Left lobe of liver (tissue), 2 donors: Measurements from ENCODE around the gene OSBPL3. TPM values are rescaled to one million over a fixed set of nuclear protein-coding genes. Genes with fewer than 3 reads are reported as not detected.

ENCODE experiments used
- ATAC-seq: fragments of 200-7000 bp; cut with Tn5 transposase; one replicate; pipeline ENCODE4 v1.9.1; 2020; ENCODE audit warnings: mild to moderate bottlenecking, moderate library complexity
- DNase-seq: peaks from one replicate; pipeline ENCODE4 v3.0.0-alpha.2; 2020; ENCODE audit warnings: low spot score
- total RNA-seq: library from RNA; stranded (reverse); gene quantifications from one replicate; pipeline ENCODE4 v1.2.1, GENCODE V29; 2021
- donor health status: DM: no; HTN: no; CAD: no; lungs with moderate emphysema.
- donor health status: DM: no; HTN: yes; CAD: no.

Gene OSBPL3
- total RNA-seq, 1 donor from 2014 or later = 0.58 TPM

DNA sequence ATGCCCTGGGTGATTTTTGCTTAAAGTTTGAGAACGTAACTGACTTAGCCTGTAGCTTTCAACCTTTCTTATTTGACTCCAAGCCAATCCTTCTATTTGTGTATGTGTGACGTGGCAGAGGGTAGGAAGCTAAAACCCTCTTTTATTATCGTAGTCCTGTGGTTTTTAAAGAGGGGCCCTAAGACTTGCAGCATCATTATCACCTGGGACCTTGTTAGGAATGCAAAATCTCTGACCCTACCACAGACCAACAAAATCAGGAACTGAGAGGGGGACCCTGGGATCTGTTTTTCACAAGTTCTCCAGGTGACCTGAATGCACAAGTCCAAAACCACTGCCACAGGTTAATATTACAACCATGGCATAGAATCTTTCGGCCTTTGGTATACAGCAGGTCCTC is 80.1 kb downstream of the OSBPL3 start:
- no peak for ATAC-seq
- no peak for DNase-seq

DNA sequence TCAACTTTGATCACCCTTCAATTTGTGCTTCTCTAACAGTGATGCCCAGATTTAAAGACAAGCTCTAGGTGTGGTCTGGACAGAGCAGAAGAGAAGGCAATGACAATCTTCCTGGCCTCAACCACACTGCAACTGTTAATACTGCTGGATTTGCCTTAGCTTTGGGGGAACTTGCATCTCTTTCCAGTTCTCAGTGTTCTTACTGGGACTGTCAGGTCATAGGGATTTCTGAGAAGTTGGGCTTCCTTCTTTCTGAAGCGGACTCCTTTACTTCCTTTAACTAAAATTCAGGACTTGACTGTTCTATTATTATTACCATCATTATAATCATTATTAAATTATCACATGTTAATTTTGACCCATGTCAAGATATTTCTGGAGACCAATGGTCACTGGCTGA is 80.8 kb downstream of the OSBPL3 start:
- no peak for ATAC-seq

DNA sequence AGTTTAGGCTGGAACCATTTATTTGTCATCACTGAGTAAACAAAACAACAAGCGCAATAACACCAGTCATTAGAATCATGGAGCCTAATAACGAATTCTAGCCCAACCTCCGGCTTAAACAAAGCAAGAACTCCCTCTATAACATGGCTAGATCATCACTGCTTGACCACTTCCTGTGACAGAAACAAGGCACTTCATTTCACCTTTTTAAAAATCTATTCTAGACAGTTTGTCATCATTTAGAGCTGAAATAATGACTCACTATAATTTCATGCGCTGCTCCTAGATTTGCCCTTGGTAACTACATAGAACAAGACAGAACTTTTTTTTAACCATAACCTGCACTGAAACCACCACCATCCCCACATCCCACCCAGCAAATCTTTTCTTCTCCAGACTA is 81.3 kb downstream of the OSBPL3 start:
- ATAC-seq = no peak
- DNase-seq = no peak

More for the DNA sequence above, 80.8 kb downstream of the OSBPL3 start:
- DNase-seq = no peak

DNA sequence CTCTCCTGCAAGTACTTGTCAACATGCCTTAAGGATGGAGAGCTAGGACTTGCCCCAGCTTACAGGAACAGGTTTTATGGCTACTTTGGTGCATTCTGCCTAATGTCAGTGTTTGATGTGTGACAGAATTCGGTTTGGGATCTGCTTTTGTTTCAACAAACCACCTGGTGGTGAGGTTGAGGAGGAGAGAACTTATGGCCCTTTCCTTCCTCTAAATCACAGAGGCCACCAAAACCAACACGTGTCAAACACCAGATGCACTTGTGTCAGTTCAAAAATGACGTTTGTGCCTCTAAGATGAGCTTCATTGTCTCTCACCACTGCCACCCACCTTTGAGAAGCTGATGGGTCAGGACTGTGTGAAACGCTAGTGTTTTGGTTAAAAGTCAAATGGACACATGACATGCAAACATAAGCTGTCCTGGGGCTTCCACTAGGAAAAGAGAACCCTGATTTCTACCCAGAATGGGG is 83.9 kb downstream of the OSBPL3 start:
- ATAC-seq = no peak
- DNase-seq = no peak

DNA sequence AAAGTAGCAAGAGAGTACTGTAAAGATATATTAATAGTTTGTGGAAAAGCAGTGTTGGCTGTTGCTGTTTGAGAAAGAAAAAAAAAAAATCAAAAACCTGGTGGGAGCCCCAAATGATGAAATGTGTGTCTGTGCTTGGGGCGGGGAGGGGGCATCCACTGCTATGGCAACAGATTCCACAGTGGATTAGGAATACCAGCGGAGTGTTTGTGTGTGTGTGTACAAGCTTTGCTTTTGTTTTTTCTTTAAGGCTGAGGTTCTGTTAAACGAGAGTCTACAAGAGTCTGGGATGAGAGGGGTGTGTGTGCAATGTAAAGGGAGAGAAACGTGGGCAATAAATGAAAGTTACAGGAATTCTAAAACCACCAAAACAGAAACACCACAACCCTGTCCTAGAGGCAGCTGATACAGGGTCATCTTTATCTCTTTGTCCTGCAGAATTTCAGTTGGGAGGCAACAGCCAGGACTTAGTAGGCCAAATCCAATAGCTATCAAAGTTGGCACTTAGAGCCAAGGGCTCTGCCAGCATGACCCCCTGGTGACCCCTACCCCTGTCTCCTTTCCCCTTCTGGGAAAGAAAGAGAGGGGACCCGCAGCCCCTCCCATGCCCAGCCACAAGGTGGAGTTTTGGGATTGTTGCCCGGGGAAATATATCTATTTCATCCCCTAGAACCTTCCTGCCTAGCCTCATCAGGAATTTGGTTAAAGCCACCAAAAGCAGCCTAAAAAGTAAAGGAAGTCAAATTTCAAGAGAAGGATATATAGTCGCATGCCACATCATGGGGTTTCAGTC is 85.4 kb downstream of the OSBPL3 start:
- DNase-seq (no peak), ATAC-seq (peak; percentile 45)

DNA sequence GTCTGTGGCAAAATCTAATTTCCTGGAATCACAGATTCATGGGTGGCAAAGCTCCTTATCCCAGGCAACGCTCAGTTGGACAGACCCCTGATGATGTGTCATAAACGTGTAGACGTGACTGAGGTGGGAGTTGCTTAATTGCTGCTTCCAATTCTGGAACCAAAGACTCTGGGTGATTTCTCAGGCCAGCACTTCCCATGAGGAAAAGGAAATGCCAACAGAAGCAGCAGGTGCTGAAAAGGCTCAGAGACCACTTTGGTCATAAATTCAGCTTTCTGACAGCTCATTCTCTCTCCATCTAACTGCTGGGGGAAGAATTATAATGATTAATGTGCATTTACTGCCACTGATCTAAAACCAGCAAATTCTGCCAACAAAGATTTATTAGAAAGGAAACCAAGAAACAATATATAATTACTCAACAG is 88.7 kb downstream of the OSBPL3 start:
- DNase-seq (no peak), ATAC-seq (no peak)

DNA sequence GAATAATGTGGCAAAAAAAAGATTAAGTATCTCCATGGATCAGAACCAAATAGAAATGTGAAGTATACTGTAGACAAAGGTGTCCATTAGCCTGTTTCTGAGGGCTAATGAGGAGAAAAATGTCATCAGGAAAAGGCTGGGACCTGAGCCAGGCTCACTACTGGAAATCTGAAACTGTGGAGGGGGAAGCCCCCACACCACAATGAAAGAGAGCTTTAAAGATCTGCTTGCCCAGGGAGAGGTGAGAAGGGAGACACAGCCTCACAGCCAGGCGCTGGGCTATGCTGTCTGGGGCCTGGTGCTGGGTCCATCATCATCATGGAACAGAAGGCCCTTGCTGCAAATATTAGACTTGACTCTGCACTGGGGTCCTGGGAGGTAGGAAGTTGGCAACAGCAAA is 90.4 kb downstream of the OSBPL3 start:
- DNase-seq (no peak), ATAC-seq (no peak)

DNA sequence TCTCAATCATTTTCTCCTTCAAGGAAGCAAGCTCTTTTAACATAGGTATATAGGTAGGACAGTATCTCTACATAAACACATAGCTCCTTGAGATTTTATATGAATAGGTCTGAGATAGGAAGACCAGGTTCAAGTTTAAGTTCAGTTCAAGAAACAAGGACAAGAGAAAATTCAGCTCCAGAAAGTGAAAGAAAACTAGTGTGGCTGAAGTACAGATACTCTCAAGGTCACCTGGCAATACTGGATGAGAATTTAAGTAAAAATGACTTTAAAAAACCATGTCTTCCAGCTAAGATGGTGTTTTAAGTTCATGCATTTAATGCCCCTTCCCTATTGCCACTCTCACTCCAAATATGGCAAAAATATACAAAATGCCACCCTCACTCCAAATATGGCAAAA is 91.3 kb downstream of the OSBPL3 start:
- no peak for ATAC-seq
- DNase-seq = no peak

DNA sequence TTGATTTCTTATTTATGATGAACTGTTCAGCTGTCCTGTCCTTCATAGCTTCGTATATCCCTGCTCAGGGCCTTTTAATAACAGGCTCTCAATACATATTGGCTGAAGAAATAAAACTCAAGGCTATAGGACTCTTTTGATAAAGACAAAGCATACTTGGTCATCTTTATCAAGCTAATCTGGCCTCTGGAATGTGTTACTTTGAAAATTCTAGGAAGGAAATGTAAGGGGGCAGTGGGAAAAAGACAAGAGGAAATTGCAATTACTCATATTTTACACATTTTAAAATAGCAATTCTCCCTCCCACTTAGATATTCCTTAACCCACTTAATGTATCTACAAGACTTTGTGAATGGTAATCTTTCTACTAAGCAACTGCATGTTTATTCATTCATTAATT is 94.3 kb downstream of the OSBPL3 start:
- no peak for DNase-seq
- ATAC-seq = no peak

DNA sequence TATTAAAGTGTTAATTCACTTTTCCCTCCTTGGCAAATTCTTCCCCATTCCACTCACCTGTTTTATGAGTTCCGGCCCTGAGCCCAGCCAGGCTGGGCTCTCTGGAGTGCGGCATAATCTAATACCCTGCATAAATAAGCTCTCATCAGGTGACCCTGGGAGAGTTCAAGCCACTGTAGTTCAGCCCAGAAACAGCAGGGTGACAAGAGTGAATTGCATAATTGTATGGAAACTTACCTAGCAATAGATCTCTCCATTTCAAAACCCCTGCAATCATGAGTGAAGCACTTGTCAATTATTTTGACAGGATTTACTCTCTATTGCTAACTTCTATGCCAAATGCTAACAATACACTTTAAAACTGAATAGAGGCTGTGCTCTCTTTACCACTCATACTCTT is 94.7 kb downstream of the OSBPL3 start:
- ATAC-seq (peak; percentile 44), DNase-seq (no peak)

DNA sequence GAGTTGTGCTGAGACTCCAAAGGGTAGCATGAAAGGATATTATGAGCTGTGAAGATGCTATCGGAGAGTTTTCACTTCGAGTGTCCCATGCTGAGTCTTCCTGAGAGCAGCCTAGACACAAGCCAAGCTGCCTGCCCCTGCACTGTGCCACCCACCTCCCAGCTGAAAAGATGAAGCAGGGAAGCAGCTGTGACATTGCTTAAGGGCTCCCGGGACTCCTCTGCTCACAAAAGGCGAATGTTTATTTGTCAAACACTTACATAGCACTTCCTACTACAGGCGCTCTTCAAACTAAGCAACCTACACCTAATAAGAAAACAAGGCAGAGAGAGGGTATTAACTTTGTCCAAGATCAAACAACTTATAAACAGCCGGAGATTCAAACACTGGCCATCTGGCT is 95.6 kb downstream of the OSBPL3 start:
- ATAC-seq (no peak), DNase-seq (no peak)

DNA sequence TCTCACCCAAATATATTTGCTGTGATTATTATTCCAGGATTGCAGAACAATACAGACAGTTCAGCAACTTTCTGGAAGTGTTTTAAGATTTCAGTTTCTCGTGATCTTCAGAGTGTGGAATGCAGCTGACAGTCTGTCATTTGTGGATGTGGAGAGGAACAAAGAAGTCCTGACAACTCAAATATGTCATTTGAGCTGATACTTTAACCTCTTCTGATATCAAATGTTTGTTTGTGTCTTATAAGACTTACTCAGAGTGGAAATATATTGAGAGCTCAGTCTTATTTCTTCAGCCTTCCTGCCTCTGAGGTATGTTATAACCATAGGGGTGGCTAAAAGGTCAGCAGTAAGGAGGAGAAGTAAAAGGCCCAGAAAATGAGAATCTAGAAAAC is 96.4 kb downstream of the OSBPL3 start:
- no peak for ATAC-seq

DNA sequence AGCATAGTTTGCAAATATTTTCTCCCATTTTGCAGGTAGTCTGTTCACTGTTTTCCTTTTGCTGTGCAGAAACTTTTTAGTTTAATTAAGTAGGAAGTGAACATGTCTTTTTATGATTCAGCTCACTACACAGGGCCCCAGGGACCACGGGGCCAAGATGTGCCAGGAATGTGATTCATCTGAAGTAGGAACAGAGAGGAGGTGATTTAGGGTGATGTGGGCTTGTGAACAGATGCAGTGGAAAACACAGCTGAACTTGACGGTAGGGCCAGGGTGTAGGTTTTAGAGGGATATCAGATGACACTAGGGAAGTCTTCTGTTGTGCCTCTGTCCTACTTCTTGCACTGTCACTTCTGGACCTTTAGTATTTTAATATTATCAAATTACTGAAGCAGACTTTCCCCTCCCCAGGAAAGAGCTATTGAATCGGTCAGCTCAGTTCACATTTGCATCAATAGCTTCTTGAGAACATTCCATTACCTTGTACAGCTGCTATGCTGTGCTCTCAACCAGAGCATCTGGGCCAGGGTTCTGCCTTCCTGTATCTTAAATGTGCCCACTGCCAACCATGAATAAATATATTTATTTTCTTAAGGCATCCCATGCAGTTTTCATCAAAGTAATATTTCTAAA is 96.9 kb downstream of the OSBPL3 start:
- DNase-seq = no peak
- ATAC-seq = no peak

More for the DNA sequence above, 96.4 kb downstream of the OSBPL3 start:
- DNase-seq = no peak

DNA sequence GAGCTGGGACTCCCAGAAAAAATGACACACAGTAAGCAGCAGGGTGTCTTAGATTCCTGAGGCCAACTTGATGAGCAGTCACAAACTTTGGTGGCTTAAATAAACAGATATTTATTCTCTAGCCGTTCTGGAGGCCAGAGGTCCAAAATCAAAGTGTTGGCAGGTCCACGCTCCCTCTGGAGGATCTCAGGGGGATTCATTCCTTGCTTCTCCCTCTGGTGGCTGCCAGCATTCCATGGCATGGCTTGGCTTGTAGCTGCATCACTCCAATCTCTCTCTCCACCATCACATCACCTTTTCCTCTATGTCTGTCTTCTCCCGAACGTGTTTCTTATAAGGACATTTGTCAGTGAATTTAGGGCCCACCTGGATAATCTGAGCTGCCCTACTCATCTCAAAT is 98.4 kb downstream of the OSBPL3 start:
- DNase-seq = no peak

DNA sequence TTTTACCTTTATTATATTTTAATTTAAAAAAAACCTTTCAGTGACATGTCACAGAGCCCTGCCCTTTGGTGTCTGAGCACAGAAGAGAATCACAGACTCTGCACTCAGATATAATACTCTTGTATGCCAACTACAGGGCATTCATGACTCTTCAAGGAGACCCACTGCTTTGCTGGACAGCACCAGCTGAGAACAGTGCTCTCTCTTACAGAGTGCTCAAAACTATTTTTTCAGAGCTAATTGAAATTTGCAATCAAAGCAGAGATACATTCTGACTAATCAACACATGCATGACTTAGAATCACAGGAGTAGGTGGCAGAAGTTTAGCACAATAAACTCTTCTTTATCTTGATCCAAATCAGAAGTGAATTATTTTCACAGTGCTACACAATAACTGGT is 99.1 kb downstream of the OSBPL3 start:
- no peak for DNase-seq
- ATAC-seq = no peak

More for the DNA sequence above, 98.4 kb downstream of the OSBPL3 start:
- ATAC-seq = no peak

DNA sequence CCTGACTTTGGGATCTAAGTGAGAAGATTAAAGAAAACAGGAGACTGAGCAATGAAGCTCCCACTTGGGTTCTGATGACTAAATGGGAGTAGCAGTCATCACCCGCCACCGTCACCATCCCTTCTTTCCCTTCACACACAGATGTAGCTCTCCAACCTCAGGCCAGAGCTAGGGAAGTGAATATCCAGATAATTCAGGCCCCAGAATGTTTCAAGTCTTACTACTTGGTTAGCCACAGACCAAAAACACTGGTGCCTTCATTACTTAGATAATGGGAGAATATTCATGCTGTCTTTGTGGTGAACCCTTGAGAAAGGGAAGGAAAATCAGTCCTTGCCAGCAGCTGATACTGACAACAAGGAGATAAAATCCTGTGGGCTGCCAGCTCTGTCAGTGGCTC is 100.7 kb downstream of the OSBPL3 start:
- ATAC-seq = no peak
- no peak for DNase-seq

DNA sequence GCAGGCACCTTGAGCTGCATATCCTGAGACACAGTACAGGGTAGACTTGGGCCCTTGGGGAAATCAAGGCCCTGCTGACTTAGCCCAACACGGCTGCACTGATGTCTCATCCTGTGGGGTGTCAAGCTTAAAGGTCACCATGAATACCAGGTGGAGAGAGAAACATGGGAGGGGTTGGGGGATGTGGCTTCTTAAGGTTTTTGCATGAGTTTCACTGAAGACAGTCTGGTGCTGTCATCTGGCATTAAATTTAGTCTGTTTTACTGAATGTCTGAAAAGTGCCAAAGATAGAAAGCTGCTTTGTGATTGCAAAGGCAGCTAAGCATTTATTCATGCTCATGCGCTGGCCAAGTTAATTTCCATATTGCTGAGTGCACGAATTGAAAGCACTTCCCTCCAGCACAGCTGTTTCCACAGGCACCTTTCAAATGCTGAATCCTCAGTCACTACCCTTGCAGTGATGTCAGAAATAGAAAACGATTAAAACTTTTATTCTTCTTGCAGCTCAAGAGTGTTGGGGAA is 102.1 kb downstream of the OSBPL3 start:
- DNase-seq = no peak
- no peak for ATAC-seq

DNA sequence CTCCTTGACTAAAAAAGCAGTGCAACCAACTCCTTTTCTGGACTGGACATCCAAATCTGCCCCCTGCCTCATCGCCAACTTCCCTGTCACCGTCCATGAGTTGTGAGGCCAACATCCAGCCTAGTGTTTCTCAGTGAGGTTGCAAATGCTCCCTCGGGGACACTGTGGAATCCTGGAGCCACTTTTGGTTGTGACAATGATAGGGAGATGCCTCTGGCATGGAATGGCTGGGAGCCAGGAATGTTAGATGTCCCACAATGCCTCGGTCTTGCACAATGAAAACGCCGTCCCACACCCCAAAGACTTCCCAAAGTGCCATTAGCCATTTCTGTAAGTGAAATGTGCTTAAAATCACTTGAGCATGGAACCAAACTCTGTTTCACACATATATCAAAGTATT is 105.2 kb downstream of the OSBPL3 start:
- no peak for DNase-seq
- ATAC-seq = no peak

DNA sequence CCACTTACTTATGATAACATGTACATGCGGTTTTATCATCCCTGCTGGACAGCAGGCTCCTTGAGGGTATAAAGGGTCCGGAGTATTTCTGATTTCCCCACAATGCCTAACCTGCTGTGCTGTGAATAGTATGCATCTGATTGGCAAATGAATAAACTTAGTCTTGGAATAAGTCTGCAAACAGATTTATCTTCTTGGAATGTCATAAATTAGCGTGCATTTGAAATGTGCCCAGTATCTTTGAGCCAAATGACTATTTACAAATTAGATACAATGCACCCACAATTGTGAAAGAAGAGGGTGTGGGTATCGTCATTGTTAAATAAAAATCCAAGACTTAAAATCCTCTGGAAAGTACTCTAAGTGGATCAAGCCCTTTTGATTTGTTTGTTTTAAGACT is 106.0 kb downstream of the OSBPL3 start:
- DNase-seq (no peak), ATAC-seq (no peak)

DNA sequence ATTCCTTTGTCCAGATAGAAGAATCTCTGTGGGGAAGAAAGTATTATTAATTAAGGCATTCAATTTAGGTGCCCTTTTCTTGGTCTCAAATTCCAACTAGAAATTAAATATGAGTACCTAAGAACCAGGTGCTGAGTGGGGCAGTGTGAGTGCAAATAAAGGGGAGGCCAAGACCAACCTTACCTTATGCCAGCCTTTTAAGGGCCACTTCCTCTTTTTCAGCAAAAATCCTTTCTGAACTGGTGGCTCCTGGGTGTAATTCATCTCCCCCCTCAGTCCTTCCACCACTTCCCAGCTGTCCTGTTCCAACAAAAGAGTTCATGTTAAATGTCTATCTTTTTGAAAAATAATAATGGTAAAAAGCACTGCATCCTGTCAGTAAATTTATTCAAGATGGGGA is 108.2 kb downstream of the OSBPL3 start:
- ATAC-seq = no peak
- DNase-seq = no peak

DNA sequence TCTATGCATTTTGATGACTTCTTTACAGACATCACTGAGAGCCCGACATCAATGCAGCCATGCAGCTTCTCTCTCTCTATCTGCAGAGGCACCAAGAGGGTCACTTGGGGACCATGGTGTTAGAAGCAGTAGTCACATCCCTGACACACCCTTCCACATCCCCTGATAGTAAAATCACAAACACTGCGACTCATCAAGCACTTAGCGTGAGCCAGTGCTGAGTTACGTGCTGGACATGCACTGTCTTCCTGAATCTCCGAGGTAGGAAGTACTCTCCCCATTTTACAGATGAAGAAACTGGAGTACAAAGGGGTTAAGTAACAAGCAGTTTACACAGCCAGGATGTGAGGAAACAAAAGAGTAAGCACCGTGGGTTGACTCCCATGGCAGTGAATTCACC is 109.2 kb downstream of the OSBPL3 start:
- DNase-seq (no peak), ATAC-seq (no peak)

DNA sequence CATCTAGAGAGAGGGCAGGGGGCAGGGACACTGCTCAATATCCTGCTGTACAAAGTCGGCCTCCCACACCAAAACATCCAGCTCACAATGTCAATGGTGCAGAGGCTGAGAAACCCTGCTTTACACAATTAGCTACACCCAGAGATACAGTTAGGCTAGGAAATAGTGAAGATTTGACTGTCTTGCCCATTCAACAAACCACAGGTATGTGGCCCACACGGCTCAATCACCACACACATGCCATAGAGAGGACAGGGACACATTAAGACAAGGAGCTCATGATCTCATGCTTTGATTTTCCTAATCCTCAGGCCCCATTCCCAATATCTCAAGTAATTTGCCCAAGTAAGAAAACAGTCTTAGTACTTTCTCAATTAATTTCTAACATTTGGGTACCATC is 110.4 kb downstream of the OSBPL3 start:
- no peak for ATAC-seq
- no peak for DNase-seq
